Kidney tubule cell (primary cell): ENCODE results near the gene APBB2.
"Not testable (repeated sequence)": the region's sequence is repeated elsewhere in the genome, so short reads cannot be mapped to it uniquely, and the experiment has no call there.

Experiments
- DNase-seq: peaks from one replicate; pipeline ENCODE4 v3.0.0-alpha.2; 2018; ENCODE audit warnings: low spot score

The APBB2 gene

GRCh38 chr4:40938337-40938736 is 276.0 kb downstream of the APBB2 start:
- DNase-seq, result no peak

- DNase-seq, result no peak
These were observed 277.1 kb downstream of the APBB2 start for GRCh38 chr4:40937140-40937725.

DNA sequence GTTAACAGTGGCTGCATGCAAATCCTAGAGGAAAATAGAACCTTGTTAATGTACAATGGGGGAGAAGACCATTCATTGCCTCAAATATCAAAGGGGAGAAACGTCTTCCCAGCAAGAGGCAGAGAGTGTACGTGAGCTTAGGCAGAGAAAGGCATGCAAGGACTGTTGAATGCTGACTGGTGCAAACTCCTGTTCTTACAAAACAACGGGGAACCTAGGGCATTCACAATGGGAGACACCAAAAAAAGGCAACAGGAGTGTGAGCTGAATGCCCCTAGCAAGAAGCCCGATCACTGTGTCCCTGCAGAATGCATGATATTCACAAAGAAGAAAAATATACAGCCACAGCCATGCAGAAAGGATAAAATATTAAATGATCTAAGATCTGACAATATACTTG is 279.7 kb downstream of the APBB2 start:
- DNase-seq, result no peak

- no peak for DNase-seq
These were observed 280.9 kb downstream of the APBB2 start for GRCh38 chr4:40933272-40934053.

DNA sequence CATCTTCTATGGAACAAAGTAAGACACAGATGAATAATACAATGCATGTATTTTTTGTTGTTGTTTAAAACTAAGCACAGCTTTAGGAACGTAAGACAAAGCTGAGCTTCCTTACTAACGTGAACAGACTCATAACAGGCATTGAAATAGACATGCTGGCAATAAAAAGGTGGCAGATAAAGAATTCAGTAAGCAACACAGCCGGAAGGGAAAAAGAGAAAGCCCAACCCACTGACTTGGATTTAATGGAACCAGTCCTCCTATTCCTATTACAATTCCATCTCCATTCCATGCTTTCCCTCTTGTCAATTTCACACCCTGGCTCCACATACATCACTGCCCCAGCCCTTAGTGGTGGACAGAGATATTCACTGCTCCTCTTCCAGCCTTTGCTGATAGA is 282.5 kb downstream of the APBB2 start:
- DNase-seq, result no peak

- no peak for DNase-seq
These were observed 283.1 kb downstream of the APBB2 start for GRCh38 chr4:40931238-40931637.

GRCh38 chr4:40927074-40927473 is 287.3 kb downstream of the APBB2 start:
- DNase-seq, result no peak

DNA sequence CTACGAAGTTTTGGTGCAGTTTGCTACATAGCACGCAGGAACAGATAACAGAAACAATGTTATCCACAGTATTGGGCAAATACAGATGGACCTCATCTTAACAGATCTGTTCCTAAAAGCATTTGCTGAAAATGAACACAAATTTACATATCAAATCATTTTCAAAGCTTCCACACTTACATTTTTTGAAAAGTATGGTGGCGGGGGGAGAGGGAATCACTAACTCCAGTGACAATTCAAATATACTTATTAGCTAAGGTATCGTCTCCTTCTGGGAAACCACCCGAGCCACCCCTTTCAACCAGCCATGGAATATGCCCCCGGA is 289.6 kb downstream of the APBB2 start:
- DNase-seq, result no peak

DNA sequence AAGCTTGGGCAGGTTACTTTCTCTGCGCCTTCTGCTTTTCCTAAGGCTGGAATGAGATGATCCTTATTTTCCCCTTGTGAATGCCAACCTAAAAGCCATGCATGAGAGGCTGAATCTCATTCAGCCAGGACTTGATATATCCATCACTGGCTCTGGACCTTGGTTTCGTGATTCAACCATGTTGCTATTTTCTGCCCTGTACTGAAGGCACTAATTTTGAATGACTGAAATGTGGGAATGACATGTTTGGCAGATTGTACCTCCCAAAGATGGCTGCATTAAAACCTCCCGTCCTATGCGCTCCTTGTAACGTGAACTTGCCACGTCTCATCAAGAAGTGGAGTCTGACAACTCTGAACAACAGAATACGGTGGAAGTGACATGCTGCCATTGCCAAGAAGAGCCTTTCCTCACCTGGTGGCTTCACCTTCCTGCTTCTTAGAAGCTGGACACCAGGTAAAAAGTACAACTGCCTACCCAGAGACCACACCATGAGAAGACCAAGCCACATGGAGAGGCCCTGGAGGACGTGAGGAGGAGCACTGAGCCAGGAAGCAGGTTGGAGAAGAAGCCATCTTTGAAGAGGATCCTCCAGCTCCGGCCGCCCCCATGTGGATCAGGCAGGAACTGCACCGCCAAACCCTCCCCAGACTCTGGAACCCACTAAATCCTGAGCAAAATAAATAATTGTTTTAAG is 290.1 kb downstream of the APBB2 start:
- DNase-seq, result peak; percentile 60

- DNase-seq, result no peak
These were observed 290.8 kb downstream of the APBB2 start for GRCh38 chr4:40923316-40924095.

GRCh38 chr4:40919976-40920375 is 294.4 kb downstream of the APBB2 start:
- DNase-seq, result not testable (repeated sequence)

DNA sequence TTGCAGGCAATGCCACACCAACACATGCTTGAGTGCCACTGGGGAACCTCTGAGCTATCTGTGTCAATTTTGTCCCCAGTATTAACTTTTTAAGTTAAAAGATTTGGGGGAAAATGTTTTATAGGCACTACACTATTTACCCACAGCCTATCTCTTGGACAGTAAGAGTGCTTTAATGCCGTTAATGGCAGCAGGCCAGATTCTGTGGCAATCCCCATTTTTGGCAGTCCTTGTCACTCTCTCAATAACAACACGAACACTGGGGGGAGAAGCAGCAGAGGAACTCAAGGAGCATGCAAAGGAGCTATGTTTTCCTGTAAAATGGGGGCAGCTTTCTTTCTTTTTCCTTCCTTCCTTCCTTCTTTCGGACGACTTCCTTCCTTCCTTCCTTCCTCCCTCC is 296.0 kb downstream of the APBB2 start:
- DNase-seq, result no peak

GRCh38 chr4:40916880-40917279 is 297.5 kb downstream of the APBB2 start:
- peak; percentile 9 for DNase-seq

- peak; percentile 51 for DNase-seq
These were observed 298.2 kb downstream of the APBB2 start for GRCh38 chr4:40916218-40916555.

GRCh38 chr4:40915318-40916217 is 298.8 kb downstream of the APBB2 start:
- peak; percentile 75 for DNase-seq

- DNase-seq, result no peak
These were observed 301.7 kb downstream of the APBB2 start for GRCh38 chr4:40912460-40913184.

DNA sequence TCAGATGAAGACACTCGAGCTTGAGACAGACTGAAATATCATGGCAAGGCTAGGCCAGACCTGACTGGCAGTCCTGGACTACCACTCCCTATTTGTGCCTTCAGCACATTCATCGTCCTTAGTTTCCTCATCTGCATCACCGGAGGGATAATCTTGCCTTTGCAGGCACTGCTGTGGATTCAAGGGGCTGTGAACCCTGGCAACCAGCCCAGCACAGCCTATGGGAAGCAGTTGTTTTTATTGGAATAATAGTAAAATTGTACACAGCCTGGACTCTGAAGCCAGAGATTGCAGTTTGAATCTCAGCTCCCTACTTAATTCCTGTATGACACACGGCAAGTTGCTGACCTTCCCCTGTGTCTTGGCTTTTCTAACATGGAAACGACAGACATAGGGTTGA is 303.6 kb downstream of the APBB2 start:
- no peak for DNase-seq

DNA sequence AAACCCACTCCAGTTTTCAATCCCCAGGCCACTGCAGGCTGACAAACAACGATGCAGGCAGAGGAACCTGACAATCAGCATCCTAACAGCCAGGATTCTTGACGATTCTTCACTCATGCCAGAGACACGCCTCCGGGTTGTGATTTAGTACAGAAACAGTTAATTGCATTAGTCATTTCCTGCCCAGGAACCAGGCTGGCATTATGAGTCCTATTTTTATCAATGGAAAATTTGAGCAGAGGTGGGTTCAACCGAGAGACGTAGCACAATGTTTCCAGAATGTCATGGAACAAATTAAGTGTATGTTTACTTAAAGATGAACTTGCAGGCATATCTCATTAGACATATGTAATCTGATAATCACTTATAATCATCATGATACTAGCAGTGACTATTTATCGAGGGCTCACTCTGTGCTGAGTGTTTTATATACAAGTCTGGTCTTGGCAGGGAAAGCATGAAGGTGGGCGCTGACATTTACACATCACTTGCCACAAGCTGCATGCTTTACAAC is 304.9 kb downstream of the APBB2 start:
- peak; percentile 61 for DNase-seq

- peak; percentile 78 for DNase-seq
These were observed 305.5 kb downstream of the APBB2 start for GRCh38 chr4:40908702-40909362.

GRCh38 chr4:40908297-40908696 is 306.0 kb downstream of the APBB2 start:
- DNase-seq, result peak; percentile 19
